Ectodermal cell (in vitro differentiated cells): ENCODE measurements around the gene SHANK2.

Experiments used
- H3K27ac ChIP-seq: 2 replicates; pipeline ENCODE4 v1.7.0; 2013; ENCODE audit warnings: mild to moderate bottlenecking, low read depth, low read length; ENCODE audit not compliant: insufficient read depth, poor library complexity, severe bottlenecking
- H3K27me3 ChIP-seq: 2 replicates; pipeline ENCODE4 v1.7.0; 2013; ENCODE audit warnings: mild to moderate bottlenecking, low read length; ENCODE audit not compliant: insufficient read depth, control insufficient read depth, poor library complexity, severe bottlenecking
- H3K36me3 ChIP-seq: one replicate; pipeline ENCODE4 v1.7.0; 2013; ENCODE audit warnings: low read length; ENCODE audit not compliant: control insufficient read depth, insufficient read depth
- H3K4me1 ChIP-seq: one replicate; pipeline ENCODE4 v1.7.0; 2013; ENCODE audit warnings: low read length; ENCODE audit not compliant: control insufficient read depth, insufficient read depth
- H3K4me3 ChIP-seq: 2 replicates; pipeline ENCODE4 v1.7.0; 2013; ENCODE audit warnings: low read depth, low read length, control low read depth; ENCODE audit not compliant: insufficient read depth
- H3K9me3 ChIP-seq: 2 replicates; pipeline ENCODE4 v1.7.0; 2013; ENCODE audit warnings: mild to moderate bottlenecking, low read length, moderate library complexity; ENCODE audit not compliant: control insufficient read depth
- WGBS, 2 experiments: methylation state at CpG; one replicate each; pipeline ENCODE4 v1.1.7; 2013; ENCODE audit warnings: missing lambda C conversion rate in 2 of 2; 5-methylcytosine and 5-hydroxymethylcytosine counted together

Gene SHANK2

GRCh38 chr11:71202598-71202944 is 49.8 kb downstream of the SHANK2 start:
- H3K27me3 ChIP-seq = no peaks in the 10 kb centered on the region
- H3K4me1 ChIP-seq = no peaks in the 10 kb centered on the region
- H3K27ac ChIP-seq = no peak overlapping the region
- no peak overlapping the region for H3K4me3 ChIP-seq
- no peaks in the 10 kb centered on the region for H3K9me3 ChIP-seq
- no peaks in the 10 kb centered on the region for H3K36me3 ChIP-seq
- 93 to 95% methylated on average over 5 of the region's 5 CpGs for WGBS, 2 experiments
